A549 (cell line): Measurements from ENCODE around the gene BNIP5. TPM values are rescaled to one million over a fixed set of nuclear protein-coding genes. Genes with fewer than 3 reads are reported as not detected.

Experiments
- ATAC-seq, 2 experiments: fragments of 200-7000 bp in 1 of 2; fragments of >200 bp in 1 of 2; cut with Nextera tagmentation in 1 of 2; cut with Tn5 transposase in 1 of 2; 3 replicates each; pipeline versions ENCODE4 v1.8.0 to v1.9.1; 2018 to 2020; ENCODE audit warnings: mild to moderate bottlenecking in 1 of 2, moderate library complexity in 1 of 2
- CTCF ChIA-PET: fragments of 300-600 bp; sonication (Branson Sonifier 250); formaldehyde crosslinking; extraction: SDS; loops from one replicate; lab custom pipeline; 2021; ENCODE audit warnings: antibody characterized with exemption, inconsistent platforms; lab: Yijun Ruan, JAX
- POLR2A ChIA-PET: fragments of 350-600 bp; formaldehyde crosslinking; extraction: SDS; loops from one replicate; lab custom pipeline; 2021; ENCODE audit warnings: antibody characterized with exemption, inconsistent platforms; lab: Yijun Ruan, JAX
- DNase-seq, 2 experiments: peaks; one replicate each; pipeline versions ENCODE4 v3.0.0 to v3.0.0-alpha.2; 2011 to 2016; ENCODE audit warnings: low read depth in 1 of 2, low spot score in 1 of 2
- FAIRE-seq: peaks from 2 replicates; lab custom pipeline; 2011; peaks lifted over from hg19 to GRCh38; lab: Jason Lieb, UNC
- H3K27ac ChIP-seq, 2 experiments: fragments of >200 bp; sonication (Bioruptor Twin); formaldehyde crosslinking; 3 replicates each; pipeline ENCODE4 v1.5.1; 2016 to 2017
- H3K4me1 ChIP-seq: fragments of >200 bp; sonication (Bioruptor Twin); formaldehyde crosslinking; 3 replicates; pipeline ENCODE4 v1.6.1; 2016
- H3K4me2 ChIP-seq: fragments of >200 bp; sonication (Bioruptor Twin); formaldehyde crosslinking; 3 replicates; pipeline ENCODE4 v1.6.1; 2016
- H3K4me3 ChIP-seq: fragments of >200 bp; sonication (Bioruptor Twin); formaldehyde crosslinking; 3 replicates; pipeline ENCODE4 v1.5.1; 2016
- H3K9me3 ChIP-seq: fragments of >200 bp; sonication (Bioruptor Twin); formaldehyde crosslinking; 3 replicates; pipeline ENCODE4 v1.6.1; 2016
- BHLHE40 ChIP-seq: IDR thresholded peaks from 2 replicates; pipeline ENCODE4 v1.6.1; 2012; ENCODE audit warnings: low read depth, low read length, inconsistent platforms
- CHD2 ChIP-seq: fragments of 150-350 bp; IDR thresholded peaks from 2 replicates; pipeline ENCODE4 v1.6.1; 2014; ENCODE audit warnings: low read length; ENCODE audit not compliant: partially characterized antibody
- EHMT2 ChIP-seq: fragments of 200-600 bp; sonication (generic); IDR thresholded peaks from 2 replicates; pipeline ENCODE4 v1.6.1; 2016; ENCODE audit warnings: antibody characterized with exemption, low read depth, mild to moderate bottlenecking, moderate library complexity
- ELK1 ChIP-seq: fragments of 150-350 bp; IDR thresholded peaks from 2 replicates; pipeline ENCODE4 v1.6.1; 2014; ENCODE audit warnings: low read depth, mild to moderate bottlenecking, low read length
- EP300 ChIP-seq, 2 experiments: fragments of >200 bp; sonication (Bioruptor Twin); formaldehyde crosslinking; IDR thresholded peaks; 2 replicates in 1 of 2; 3 replicates in 1 of 2; pipeline ENCODE4 v1.6.1; 2016 to 2017
- ESRRA ChIP-seq: fragments of 150-350 bp; IDR thresholded peaks from 2 replicates; pipeline ENCODE4 v1.6.1; 2014; ENCODE audit warnings: mild to moderate bottlenecking, low read length, borderline replicate concordance
- FOSB ChIP-seq: fragments of 250-450 bp; sonication (Bioruptor Pico); IDR thresholded peaks from 2 replicates; pipeline ENCODE4 v1.5.0; 2020; ENCODE audit warnings: mild to moderate bottlenecking, moderate library complexity
- FOXS1 ChIP-seq: fragments of 250-450 bp; sonication (Bioruptor Pico); IDR thresholded peaks from 2 replicates; pipeline ENCODE4 v1.5.0; 2020; ENCODE audit warnings: mild to moderate bottlenecking, moderate library complexity
- GATA3 ChIP-seq: IDR thresholded peaks from 2 replicates; pipeline ENCODE4 v1.6.1; 2012; ENCODE audit warnings: borderline replicate concordance
- HDAC2 ChIP-seq: fragments of 200-600 bp; sonication (generic); IDR thresholded peaks from 2 replicates; pipeline ENCODE4 v1.6.1; 2016
- HOXA7 ChIP-seq: fragments of 250-450 bp; sonication (Bioruptor Pico); IDR thresholded peaks from 2 replicates; pipeline ENCODE4 v1.5.0; 2020; ENCODE audit warnings: mild to moderate bottlenecking, moderate library complexity
- JUNB ChIP-seq: fragments of >200 bp; sonication (Bioruptor Twin); formaldehyde crosslinking; IDR thresholded peaks from 2 replicates; pipeline ENCODE4 v1.6.1; 2016
- KDM1A ChIP-seq: fragments of 200-600 bp; sonication (generic); IDR thresholded peaks from 2 replicates; pipeline ENCODE4 v1.6.1; 2016; ENCODE audit warnings: low read depth, mild to moderate bottlenecking
- KDM5A ChIP-seq: fragments of 200-600 bp; sonication (generic); IDR thresholded peaks from 2 replicates; pipeline ENCODE4 v1.6.1; 2016; ENCODE audit warnings: antibody characterized with exemption, mild to moderate bottlenecking
- MAZ ChIP-seq: fragments of 150-350 bp; IDR thresholded peaks from 2 replicates; pipeline ENCODE4 v1.6.1; 2014; ENCODE audit warnings: antibody characterized with exemption, low read depth, low read length, borderline replicate concordance
- MYC ChIP-seq: IDR thresholded peaks from 2 replicates; pipeline ENCODE4 v1.6.1; 2012; ENCODE audit warnings: mild to moderate bottlenecking, inconsistent platforms, low read length, improper control_type of control experiment, borderline replicate concordance
- PBX3 ChIP-seq: IDR thresholded peaks from 2 replicates; pipeline ENCODE4 v1.6.1; 2012
- RCOR1 ChIP-seq: fragments of 150-350 bp; IDR thresholded peaks from 2 replicates; pipeline ENCODE4 v1.6.1; 2014; ENCODE audit warnings: antibody characterized with exemption, low read length, low read depth
- TP53 ChIP-seq: fragments of 250-450 bp; sonication (Bioruptor Pico); IDR thresholded peaks from 2 replicates; pipeline ENCODE4 v1.5.0; 2021; ENCODE audit warnings: mild to moderate bottlenecking, moderate library complexity
- ZC3H11A ChIP-seq: fragments of 450-650 bp; IDR thresholded peaks from 2 replicates; pipeline ENCODE4 v1.6.1; 2014; ENCODE audit warnings: antibody characterized with exemption, mild to moderate bottlenecking
- ZFP36 ChIP-seq: fragments of 450-650 bp; IDR thresholded peaks from 2 replicates; pipeline ENCODE4 v1.6.1; 2014; ENCODE audit warnings: borderline replicate concordance; ENCODE audit not compliant: partially characterized antibody
- WGBS: methylation state at CpG from one replicate; pipeline ENCODE4 v1.1.6; 2017; ENCODE audit errors: missing lambda C conversion rate; 5-methylcytosine and 5-hydroxymethylcytosine counted together
- polyA plus RNA-seq, 4 experiments: library from polyadenylated mRNA; depleted of rRNA in 3 of 4; stranded (reverse); fragments of >200 nt; fragmentation: RNase III in 1 of 4; extraction: RNeasy Plus Mini Kit Qiagen cat#74134 plus additional on column Dnase treatment in 1 of 4; gene quantifications; 2 replicates in 3 of 4; 3 replicates in 1 of 4; pipeline ENCODE4 v1.2.3, GENCODE V29; 2011 to 2017
- TF ChIP-seq, protein P1 (sequence below): fragments of >200 bp; sonication (Bioruptor Twin); formaldehyde crosslinking; IDR thresholded peaks from 3 replicates; pipeline ENCODE4 v1.6.1; 2016

BNIP5 gene
- polyA plus RNA-seq, 2 of the 4 experiments (the other 2 are of a cell fraction): not detected

- DNase-seq: no peak
- Histone ChIP-seq H3K4me2 (no peak overlapping the region), H3K4me1 (no peaks in the 10 kb centered on the region), H3K4me3 (no peak overlapping the region), H3K27ac (no peak overlapping the region), H3K9me3 (no peaks in the 10 kb centered on the region)
- TF ChIP-seq MYC: no peak
- no peak for TF ChIP-seq ESRRA
- no peak for TF ChIP-seq KDM1A
- no peak for TF ChIP-seq BHLHE40
- no peak for TF ChIP-seq HOXA7
- TF ChIP-seq FOXS1 (CRISPR knock-in tag): no peak
- TF ChIP-seq CHD2: no peak
- TF ChIP-seq MAZ: no peak
- no peak for TF ChIP-seq GATA3
- no peak for TF ChIP-seq RCOR1
- no peak for TF ChIP-seq FOSB (CRISPR knock-in tag)
- TF ChIP-seq EP300 (IDR thresholded peaks at IDR 0.05): no peak
- 89% methylated on average over 8 of the region's 8 CpGs for WGBS
- POLR2A ChIA-PET: no interaction called here
- ATAC-seq: no peak
- no peak for FAIRE-seq
- CTCF ChIA-PET: interaction anchor here (0.7 kb wide), 1 partner anchor 60 kb away, joined by 4 read pairs; no protein-coding TSS in a partner anchor
These were observed 40.1 kb upstream of the BNIP5 start for GRCh38 chr6:36376742-36377141.

DNA sequence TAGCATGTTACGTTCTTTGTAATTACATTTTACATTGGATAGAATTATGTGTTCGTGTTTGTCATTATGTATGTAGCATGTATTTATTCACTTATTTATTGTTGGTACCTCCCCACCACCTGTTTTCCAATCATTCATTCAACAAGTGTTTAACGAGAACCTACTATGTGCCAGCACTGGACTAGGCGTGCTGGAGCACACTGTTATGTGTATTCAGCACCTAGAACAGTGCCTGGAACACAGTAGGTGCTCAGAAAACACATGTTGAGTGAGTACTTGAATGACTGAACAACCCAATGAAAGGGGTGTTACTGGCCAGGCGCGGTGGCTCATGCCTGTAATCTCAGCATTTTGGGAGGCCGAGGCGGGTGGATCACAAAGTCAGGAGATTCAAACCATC is 39.5 kb upstream of the BNIP5 start:
- Histone ChIP-seq H3K4me3 (no peak overlapping the region), H3K27ac (no peak overlapping the region)
- DNase-seq: no peak
- whole genome bisulfite sequencing: 75% methylated on average over 8 of the region's 8 CpGs
- CTCF ChIA-PET: interaction anchor here (0.7 kb wide), 1 partner anchor 60 kb away, joined by 4 read pairs; no protein-coding TSS in a partner anchor
- TF ChIP-seq, protein P1, sequence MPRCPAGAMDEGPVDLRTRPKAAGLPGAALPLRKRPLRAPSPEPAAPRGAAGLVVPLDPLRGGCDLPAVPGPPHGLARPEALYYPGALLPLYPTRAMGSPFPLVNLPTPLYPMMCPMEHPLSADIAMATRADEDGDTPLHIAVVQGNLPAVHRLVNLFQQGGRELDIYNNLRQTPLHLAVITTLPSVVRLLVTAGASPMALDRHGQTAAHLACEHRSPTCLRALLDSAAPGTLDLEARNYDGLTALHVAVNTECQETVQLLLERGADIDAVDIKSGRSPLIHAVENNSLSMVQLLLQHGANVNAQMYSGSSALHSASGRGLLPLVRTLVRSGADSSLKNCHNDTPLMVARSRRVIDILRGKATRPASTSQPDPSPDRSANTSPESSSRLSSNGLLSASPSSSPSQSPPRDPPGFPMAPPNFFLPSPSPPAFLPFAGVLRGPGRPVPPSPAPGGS: no peak
- TF ChIP-seq KDM5A (no peak), ZC3H11A (no peak)
- TF ChIP-seq, all 56 proteins: peak for 0
- no peaks in the 10 kb centered on the region for H3K4me1 ChIP-seq
- FAIRE-seq (no peak), ATAC-seq (no peak)
- H3K9me3 ChIP-seq: no peaks in the 10 kb centered on the region
- POLR2A ChIA-PET: no interaction called here
- H3K4me2 ChIP-seq: no peak overlapping the region

GRCh38 chr6:36375644-36376155 is 39.0 kb upstream of the BNIP5 start:
- Histone ChIP-seq H3K4me3 (no peak overlapping the region), H3K9me3 (no peaks in the 10 kb centered on the region), H3K27ac (no peak overlapping the region), H3K4me1 (no peaks in the 10 kb centered on the region), H3K4me2 (no peak overlapping the region)
- ATAC-seq (no peak), DNase-seq (no peak), FAIRE-seq (no peak)
- CTCF ChIA-PET: no interaction called here
- WGBS: 80% methylated on average over 13 of the region's 20 CpGs
- TF ChIP-seq EHMT2 (no peak), ELK1 (no peak), HDAC2 (no peak), ZFP36 (no peak), TP53 (no peak), PBX3 (no peak), KDM1A (no peak), ZC3H11A (no peak), EP300 (IDR thresholded peaks at IDR 0.05) (no peak), FOSB (CRISPR knock-in tag) (no peak), JUNB (no peak), MAZ (no peak)
- POLR2A ChIA-PET: no interaction called here
